ENCODE results near the gene TMEM72.

TMEM72 gene

GRCh38 chr10:44882166-44882720 lies 28.9 kb upstream of the TMEM72 start:
- peaks cover 6% of the 10 kb centered on the region for H3K27me3 Mint-ChIP-seq

GRCh38 chr10:44883593-44884331 lies 27.4 kb upstream of the TMEM72 start:
- no peak overlapping the region for H3K4me3 Mint-ChIP-seq
- H3K27me3 Mint-ChIP-seq = peaks cover 6% of the 10 kb centered on the region
- H3K9me3 Mint-ChIP-seq = no peaks in the 10 kb centered on the region
- peaks cover 12% of the 10 kb centered on the region for H3K4me1 Mint-ChIP-seq
- no peaks in the 10 kb centered on the region for H3K36me3 Mint-ChIP-seq
- H3K27ac Mint-ChIP-seq = no peak overlapping the region

More at GRCh38 chr10:44882166-44882720, 28.9 kb upstream of the TMEM72 start:
- Mint-ChIP-seq H3K4me3 (no peak overlapping the region), H3K9me3 (no peaks in the 10 kb centered on the region), H3K27ac (no peak overlapping the region), H3K36me3 (no peaks in the 10 kb centered on the region), H3K4me1 (peaks cover 15% of the 10 kb centered on the region)

DNA sequence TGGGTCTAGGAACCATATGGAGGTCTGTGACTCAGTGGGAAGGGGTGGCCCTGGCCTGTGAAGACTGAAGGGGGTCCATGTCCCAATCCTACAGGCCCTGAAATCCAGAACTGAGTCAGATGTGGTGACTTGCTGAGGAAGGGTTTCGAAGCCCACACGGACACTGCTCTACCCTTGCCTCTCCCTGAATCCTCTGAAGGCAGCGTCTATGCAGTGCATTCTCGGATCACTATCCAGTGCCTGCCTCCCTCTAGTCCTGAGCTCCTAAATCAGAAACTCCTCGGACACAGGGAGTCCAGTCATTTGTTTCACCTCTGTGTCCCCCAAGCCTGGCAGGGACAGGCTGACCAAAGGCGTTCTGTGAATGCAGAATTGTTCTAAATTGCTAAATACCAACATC lies 25.4 kb upstream of the TMEM72 start:
- H3K4me1 Mint-ChIP-seq = no peaks in the 10 kb centered on the region
- no peak overlapping the region for H3K27ac Mint-ChIP-seq
- H3K36me3 Mint-ChIP-seq = no peaks in the 10 kb centered on the region
- H3K4me3 Mint-ChIP-seq = no peak overlapping the region
- H3K9me3 Mint-ChIP-seq = no peaks in the 10 kb centered on the region
- H3K27me3 Mint-ChIP-seq = no peaks in the 10 kb centered on the region

DNA sequence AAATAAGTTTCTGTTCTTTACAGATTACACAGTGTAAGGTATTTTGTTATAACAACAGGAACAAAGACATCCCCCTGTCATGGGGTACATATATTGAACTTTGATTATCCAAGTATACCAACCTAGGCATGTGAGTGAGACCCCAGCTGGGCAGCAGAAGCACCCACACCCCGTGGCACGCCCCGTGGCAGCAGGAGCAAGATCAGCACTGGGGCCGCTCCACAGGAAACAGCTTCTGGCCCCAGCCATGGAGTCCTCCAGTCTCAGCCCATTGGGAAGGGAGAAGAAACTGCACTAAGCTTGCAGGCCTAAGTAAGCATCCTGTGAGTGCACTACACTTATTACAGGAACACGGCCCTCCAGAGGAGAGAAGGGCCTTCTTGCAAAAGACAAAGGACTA lies 24.2 kb upstream of the TMEM72 start:
- H3K9me3 Mint-ChIP-seq = no peaks in the 10 kb centered on the region
- no peaks in the 10 kb centered on the region for H3K4me1 Mint-ChIP-seq
- H3K27ac Mint-ChIP-seq = no peak overlapping the region
- H3K4me3 Mint-ChIP-seq = no peak overlapping the region
- H3K36me3 Mint-ChIP-seq = no peaks in the 10 kb centered on the region
- H3K27me3 Mint-ChIP-seq = no peaks in the 10 kb centered on the region

DNA sequence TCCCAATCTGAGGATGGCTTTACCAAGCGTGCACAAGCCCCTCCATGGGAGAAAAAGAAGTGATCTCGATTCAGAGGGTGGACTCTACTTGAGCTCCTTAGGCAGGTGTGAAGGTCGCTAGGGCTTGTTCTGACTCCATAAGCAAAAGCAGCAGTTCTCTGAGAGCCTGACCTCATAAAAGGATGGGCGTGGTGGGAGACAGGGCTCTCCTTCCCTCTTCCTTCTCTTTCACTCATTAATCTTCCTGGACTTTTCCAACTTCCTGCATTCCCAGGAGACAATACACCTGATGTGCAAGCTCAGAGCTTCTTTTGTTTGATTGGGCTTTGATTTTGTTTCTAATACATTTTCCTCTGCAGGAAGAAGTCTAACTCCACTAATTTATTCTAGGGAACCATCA lies 22.3 kb upstream of the TMEM72 start:
- Mint-ChIP-seq H3K4me1 (no peaks in the 10 kb centered on the region), H3K9me3 (no peaks in the 10 kb centered on the region), H3K27ac (no peak overlapping the region), H3K27me3 (no peaks in the 10 kb centered on the region), H3K36me3 (no peaks in the 10 kb centered on the region), H3K4me3 (no peak overlapping the region)

DNA sequence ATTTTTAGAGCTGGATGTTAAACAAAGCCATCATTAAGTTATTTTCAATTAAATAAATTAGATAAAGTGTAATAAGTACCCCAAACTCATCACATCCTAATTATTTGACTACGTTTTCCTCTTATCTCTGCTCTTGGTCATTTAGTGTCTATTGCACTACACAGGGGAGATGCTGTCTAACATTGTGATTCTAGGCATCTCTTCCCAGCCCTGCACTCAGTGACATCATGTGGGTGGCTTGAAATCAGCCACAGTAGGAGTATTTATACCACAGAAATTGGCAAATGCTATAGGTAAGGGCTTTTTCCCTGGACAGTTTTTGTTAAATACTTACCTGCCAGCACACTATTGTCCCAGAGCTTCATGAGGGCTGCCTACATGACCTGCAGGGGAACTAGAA lies 21.3 kb upstream of the TMEM72 start:
- Mint-ChIP-seq H3K9me3 (no peaks in the 10 kb centered on the region), H3K4me3 (no peak overlapping the region), H3K4me1 (no peaks in the 10 kb centered on the region), H3K27me3 (no peaks in the 10 kb centered on the region), H3K27ac (no peak overlapping the region), H3K36me3 (no peaks in the 10 kb centered on the region)

GRCh38 chr10:44890696-44891563 lies 20.2 kb upstream of the TMEM72 start:
- no peaks in the 10 kb centered on the region for H3K9me3 Mint-ChIP-seq
- no peaks in the 10 kb centered on the region for H3K4me1 Mint-ChIP-seq
- no peaks in the 10 kb centered on the region for H3K27me3 Mint-ChIP-seq
- no peaks in the 10 kb centered on the region for H3K36me3 Mint-ChIP-seq
- no peak overlapping the region for H3K27ac Mint-ChIP-seq
- H3K4me3 Mint-ChIP-seq = no peak overlapping the region

- H3K9me3 Mint-ChIP-seq = no peaks in the 10 kb centered on the region
- no peaks in the 10 kb centered on the region for H3K27me3 Mint-ChIP-seq
- no peaks in the 10 kb centered on the region for H3K36me3 Mint-ChIP-seq
- no peaks in the 10 kb centered on the region for H3K4me1 Mint-ChIP-seq
- H3K4me3 Mint-ChIP-seq = no peak overlapping the region
- H3K27ac Mint-ChIP-seq = no peak overlapping the region
Observed at GRCh38 chr10:44891721-44892120, 19.4 kb upstream of the TMEM72 start.

- H3K36me3 Mint-ChIP-seq = no peaks in the 10 kb centered on the region
- no peaks in the 10 kb centered on the region for H3K9me3 Mint-ChIP-seq
- no peak overlapping the region for H3K27ac Mint-ChIP-seq
- no peaks in the 10 kb centered on the region for H3K27me3 Mint-ChIP-seq
- H3K4me3 Mint-ChIP-seq = no peak overlapping the region
- no peaks in the 10 kb centered on the region for H3K4me1 Mint-ChIP-seq
Observed at GRCh38 chr10:44893604-44894468, 17.3 kb upstream of the TMEM72 start.

GRCh38 chr10:44894691-44895090 lies 16.4 kb upstream of the TMEM72 start:
- Mint-ChIP-seq H3K4me3 (no peak overlapping the region), H3K36me3 (no peaks in the 10 kb centered on the region), H3K27ac (no peak overlapping the region), H3K4me1 (no peaks in the 10 kb centered on the region), H3K9me3 (no peaks in the 10 kb centered on the region), H3K27me3 (no peaks in the 10 kb centered on the region)

DNA sequence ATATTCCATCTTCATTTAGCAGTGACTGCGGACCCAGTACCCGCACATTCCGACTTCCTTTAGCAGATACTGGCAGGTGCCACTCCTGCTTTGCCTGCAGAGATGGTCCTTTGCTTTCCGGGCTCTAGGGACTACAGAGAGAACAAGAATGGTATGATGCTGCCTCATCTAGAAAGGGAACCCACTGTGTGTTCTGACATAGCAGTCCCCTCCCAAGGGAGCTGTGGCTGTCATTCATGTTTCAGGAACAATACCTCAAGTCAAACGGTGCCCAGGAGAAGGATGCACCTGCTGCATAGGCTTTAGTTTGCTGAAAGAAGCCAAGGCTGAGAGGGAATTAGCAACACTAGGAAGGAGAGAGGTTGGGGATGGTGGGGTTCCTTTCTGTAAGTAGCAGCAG lies 15.9 kb upstream of the TMEM72 start:
- no peaks in the 10 kb centered on the region for H3K36me3 Mint-ChIP-seq
- no peaks in the 10 kb centered on the region for H3K4me1 Mint-ChIP-seq
- H3K9me3 Mint-ChIP-seq = no peaks in the 10 kb centered on the region
- no peak overlapping the region for H3K27ac Mint-ChIP-seq
- no peak overlapping the region for H3K4me3 Mint-ChIP-seq
- no peaks in the 10 kb centered on the region for H3K27me3 Mint-ChIP-seq

DNA sequence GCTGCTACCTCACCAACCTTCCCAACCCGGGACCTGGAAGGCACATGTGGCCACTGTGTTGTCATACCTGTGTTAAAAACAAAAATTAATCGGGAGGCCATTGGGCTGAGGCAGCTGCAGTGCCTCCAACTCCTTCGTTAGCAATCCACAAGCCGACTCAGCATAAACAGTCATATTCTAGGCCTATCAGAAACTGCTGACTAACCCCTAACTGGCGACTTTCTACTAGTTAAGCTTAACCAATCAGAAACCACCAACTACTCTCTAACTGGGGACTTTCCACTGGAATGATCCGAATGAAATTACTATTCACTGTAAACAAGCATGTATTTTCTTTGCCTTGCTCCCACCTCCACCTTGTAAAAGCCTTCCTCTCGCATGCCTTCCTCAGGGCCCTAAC lies 14.1 kb upstream of the TMEM72 start:
- no peaks in the 10 kb centered on the region for H3K9me3 Mint-ChIP-seq
- H3K36me3 Mint-ChIP-seq = no peaks in the 10 kb centered on the region
- no peak overlapping the region for H3K27ac Mint-ChIP-seq
- no peaks in the 10 kb centered on the region for H3K27me3 Mint-ChIP-seq
- H3K4me3 Mint-ChIP-seq = no peak overlapping the region
- H3K4me1 Mint-ChIP-seq = no peaks in the 10 kb centered on the region

GRCh38 chr10:44898665-44899064 lies 12.5 kb upstream of the TMEM72 start:
- no peaks in the 10 kb centered on the region for H3K9me3 Mint-ChIP-seq
- H3K27ac Mint-ChIP-seq = no peak overlapping the region
- H3K27me3 Mint-ChIP-seq = no peaks in the 10 kb centered on the region
- no peak overlapping the region for H3K4me3 Mint-ChIP-seq
- no peaks in the 10 kb centered on the region for H3K4me1 Mint-ChIP-seq
- no peaks in the 10 kb centered on the region for H3K36me3 Mint-ChIP-seq

DNA sequence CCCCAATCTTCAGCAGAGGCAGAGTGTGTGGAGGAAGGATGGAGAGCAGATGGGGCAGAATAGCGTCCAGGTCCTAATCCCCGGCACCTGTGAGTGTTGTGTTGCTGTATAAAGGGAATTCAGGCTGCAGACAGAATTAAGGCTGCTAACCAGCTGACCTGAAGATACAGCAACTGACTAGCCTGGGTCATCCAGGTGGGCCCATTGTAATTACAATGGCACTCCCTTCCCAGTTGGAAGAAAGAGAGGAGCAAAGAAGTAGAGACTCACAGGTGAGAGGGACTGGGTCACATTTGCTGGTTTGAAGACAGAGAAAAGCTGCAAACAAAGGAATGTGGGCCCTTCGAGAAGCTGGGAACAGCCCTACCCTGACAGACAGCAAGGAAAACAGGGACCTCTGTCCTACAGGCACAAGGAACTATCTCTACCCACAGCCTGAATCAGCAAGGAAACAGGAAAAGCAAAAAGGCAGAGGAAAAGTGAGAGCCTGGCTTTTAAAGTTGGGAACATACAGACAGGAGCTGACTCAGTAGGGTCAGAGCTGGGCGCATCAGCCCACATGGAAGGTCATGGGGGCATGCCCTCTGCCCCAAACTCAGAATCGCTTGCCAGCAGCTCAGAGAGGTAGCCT lies 11.6 kb upstream of the TMEM72 start:
- H3K4me3 Mint-ChIP-seq = no peak overlapping the region

GRCh38 chr10:44902941-44903545 lies 8.1 kb upstream of the TMEM72 start:
- no peak overlapping the region for H3K27ac Mint-ChIP-seq
- H3K27me3 Mint-ChIP-seq = no peaks in the 10 kb centered on the region
- no peaks in the 10 kb centered on the region for H3K4me1 Mint-ChIP-seq
- H3K36me3 Mint-ChIP-seq = no peaks in the 10 kb centered on the region
- no peak overlapping the region for H3K4me3 Mint-ChIP-seq
- H3K9me3 Mint-ChIP-seq = no peaks in the 10 kb centered on the region

More for the DNA sequence above, 11.6 kb upstream of the TMEM72 start:
- Mint-ChIP-seq H3K4me1 (no peaks in the 10 kb centered on the region), H3K9me3 (no peaks in the 10 kb centered on the region), H3K27me3 (no peaks in the 10 kb centered on the region), H3K36me3 (no peaks in the 10 kb centered on the region), H3K27ac (no peak overlapping the region)
